AG08395 (cell line): ENCODE measurements around the gene LTN1.
"Not testable (repeated sequence)": the region's sequence is repeated elsewhere in the genome, so short reads cannot be mapped to it uniquely, and the experiment has no call there.

Source experiments
- DNase-seq: peaks from one replicate; pipeline ENCODE4 v3.0.0; 2012; ENCODE audit warnings: mixed read lengths, low spot score

Gene LTN1

GRCh38 chr21:28979092-28979491 is 13.6 kb downstream of the LTN1 start:
- no peak for DNase-seq

- DNase-seq, result peak; percentile 49
Observed at GRCh38 chr21:28975397-28975796, 17.3 kb downstream of the LTN1 start.

GRCh38 chr21:28974531-28975227 is 18.0 kb downstream of the LTN1 start:
- DNase-seq, result peak; percentile 4

- DNase-seq, result no peak
Observed at GRCh38 chr21:28972398-28972797, 20.3 kb downstream of the LTN1 start.

- DNase-seq, result peak; percentile 19
Observed at GRCh38 chr21:28971171-28971570, 21.5 kb downstream of the LTN1 start.

GRCh38 chr21:28963831-28964230 is 28.8 kb downstream of the LTN1 start:
- no peak for DNase-seq

GRCh38 chr21:28962465-28962864 is 30.2 kb downstream of the LTN1 start:
- DNase-seq, result no peak

- no peak for DNase-seq
Observed at GRCh38 chr21:28961927-28962326, 30.8 kb downstream of the LTN1 start.

- DNase-seq, result no peak
Observed at GRCh38 chr21:28960245-28960644, 32.4 kb downstream of the LTN1 start.

GRCh38 chr21:28959367-28960099 is 33.1 kb downstream of the LTN1 start:
- peak; percentile 59 for DNase-seq

- no peak for DNase-seq
Observed at GRCh38 chr21:28953247-28953646, 39.4 kb downstream of the LTN1 start.

- DNase-seq, result no peak
Observed at GRCh38 chr21:28952686-28953085, 40.0 kb downstream of the LTN1 start.

- no peak for DNase-seq
Observed at GRCh38 chr21:28949318-28949717, 43.4 kb downstream of the LTN1 start.

- peak; percentile 3 for DNase-seq
Observed at GRCh38 chr21:28944296-28944695, 48.4 kb downstream of the LTN1 start.

- DNase-seq, result no peak
Observed at GRCh38 chr21:28943631-28944030, 49.0 kb downstream of the LTN1 start.

- no peak for DNase-seq
Observed at GRCh38 chr21:28938726-28939125, 54.0 kb downstream of the LTN1 start.

- DNase-seq, result no peak
Observed at GRCh38 chr21:28937737-28938136, 54.9 kb downstream of the LTN1 start.

GRCh38 chr21:28936721-28937120 is 56.0 kb downstream of the LTN1 start:
- no peak for DNase-seq

- no peak for DNase-seq
Observed at GRCh38 chr21:28936036-28936435, 56.6 kb downstream of the LTN1 start.

- no peak for DNase-seq
Observed at GRCh38 chr21:28932717-28933116, 60.0 kb downstream of the LTN1 start.

GRCh38 chr21:28931708-28932372 is 60.8 kb downstream of the LTN1 start:
- not testable (repeated sequence) for DNase-seq

GRCh38 chr21:28928578-28929420 is 63.9 kb downstream of the LTN1 start:
- DNase-seq, result no peak
